GM23338 (cell line): ENCODE results near the gene PRM1. TPM values are rescaled to one million over a fixed set of nuclear protein-coding genes. Genes with fewer than 3 reads are reported as not detected.

Experiments
- ATAC-seq: fragments of 200-7000 bp; cut with Tn5 transposase; 3 replicates; pipeline ENCODE4 v1.9.1; 2020
- DNase-seq: peaks from one replicate; pipeline ENCODE4 v3.0.0-alpha.2; 2015; ENCODE audit warnings: low spot score
- H2AFZ ChIP-seq: fragments of 200-600 bp; sonication (generic); 2 replicates; pipeline ENCODE4 v1.8.0; 2016; ENCODE audit warnings: antibody characterized with exemption, mild to moderate bottlenecking, moderate library complexity
- H3F3A ChIP-seq: fragments of 200-600 bp; sonication (generic); replicated peaks from 2 replicates; pipeline ENCODE4 v1.8.0; 2017; ENCODE audit warnings: antibody characterized with exemption, mixed run types, low read depth
- H3K27ac ChIP-seq: fragments of 200-600 bp; sonication (generic); 2 replicates; pipeline ENCODE4 v1.6.1; 2016; ENCODE audit warnings: low read depth
- H3K27me3 ChIP-seq: fragments of 200-600 bp; sonication (generic); 2 replicates; pipeline ENCODE4 v1.8.0; 2016; ENCODE audit warnings: mild to moderate bottlenecking, mixed run types, moderate library complexity; ENCODE audit not compliant: insufficient read depth
- H3K36me3 ChIP-seq: fragments of 200-600 bp; sonication (generic); 2 replicates; pipeline ENCODE4 v1.8.0; 2016; ENCODE audit warnings: mild to moderate bottlenecking; ENCODE audit not compliant: insufficient read depth
- H3K4me1 ChIP-seq: fragments of 200-600 bp; sonication (generic); 2 replicates; pipeline ENCODE4 v1.8.0; 2016; ENCODE audit warnings: mild to moderate bottlenecking, moderate library complexity; ENCODE audit not compliant: insufficient read depth
- H3K4me2 ChIP-seq: fragments of 200-600 bp; sonication (generic); 2 replicates; pipeline ENCODE4 v1.7.1; 2017; ENCODE audit warnings: mixed run types
- H3K4me3 ChIP-seq: fragments of 200-600 bp; sonication (generic); 2 replicates; pipeline ENCODE4 v1.6.1; 2016; ENCODE audit warnings: mixed run types
- H3K79me2 ChIP-seq: fragments of 200-600 bp; sonication (generic); replicated peaks from 2 replicates; pipeline ENCODE4 v1.8.0; 2017; ENCODE audit warnings: mild to moderate bottlenecking; ENCODE audit not compliant: insufficient read depth
- H3K9me2 ChIP-seq: fragments of 200-600 bp; sonication (generic); 2 replicates; pipeline ENCODE4 v1.8.0; 2017; ENCODE audit not compliant: insufficient read depth
- H4K20me1 ChIP-seq: fragments of 200-600 bp; sonication (generic); replicated peaks from 2 replicates; pipeline ENCODE4 v1.8.0; 2017; ENCODE audit warnings: mild to moderate bottlenecking; ENCODE audit not compliant: insufficient read depth
- H3K27ac Mint-ChIP-seq: 2 replicates; pipeline ENCODE4 v1.8.0; 2020; ENCODE audit warnings: inconsistent platforms, mild to moderate bottlenecking, moderate library complexity, mixed read lengths
- H3K27me3 Mint-ChIP-seq: 3 replicates; pipeline ENCODE4 v1.8.0; 2022; ENCODE audit warnings: low read depth, mild to moderate bottlenecking, moderate library complexity, mixed read lengths, inconsistent platforms; ENCODE audit not compliant: insufficient read depth, poor library complexity
- H3K36me3 Mint-ChIP-seq: 3 replicates; pipeline ENCODE4 v1.8.0; 2021; ENCODE audit warnings: low read depth, mild to moderate bottlenecking, inconsistent platforms, moderate library complexity, mixed read lengths
- H3K4me1 Mint-ChIP-seq: 3 replicates; pipeline ENCODE4 v1.8.0; 2020; ENCODE audit warnings: mild to moderate bottlenecking, inconsistent platforms, mixed read lengths
- H3K4me3 Mint-ChIP-seq: 3 replicates; pipeline ENCODE4 v1.8.0; 2021; ENCODE audit warnings: moderate library complexity, mild to moderate bottlenecking, inconsistent platforms, mixed read lengths
- H3K9me3 Mint-ChIP-seq: 3 replicates; pipeline ENCODE4 v1.8.0; 2020; ENCODE audit warnings: moderate library complexity, mild to moderate bottlenecking, inconsistent platforms, mixed read lengths
- CTCF ChIP-seq, 2 experiments: fragments of 200-600 bp in 1 of 2; sonication (generic) in 1 of 2; conservative IDR thresholded peaks; 2 replicates each; pipeline versions ENCODE4 v1.5.1 to v1.6.1; 2016 to 2017; ENCODE audit warnings: antibody characterized with exemption in 2 of 2, low read depth in 2 of 2, mild to moderate bottlenecking in 2 of 2, moderate library complexity in 1 of 2
- EZH2phosphoT487 ChIP-seq: fragments of 200-600 bp; sonication (generic); IDR thresholded peaks from one replicate; pipeline ENCODE4 v1.8.1; 2018; ENCODE audit warnings: antibody characterized with exemption; ENCODE audit not compliant: unreplicated experiment
- JUNB ChIP-seq: IDR thresholded peaks from one replicate; pipeline ENCODE4 v1.6.1; 2016; ENCODE audit warnings: antibody characterized with exemption; ENCODE audit not compliant: unreplicated experiment
- NANOG ChIP-seq: IDR thresholded peaks from 2 replicates; pipeline ENCODE4 v1.6.1; 2016; ENCODE audit warnings: antibody characterized with exemption, borderline replicate concordance
- POLR2AphosphoS5 ChIP-seq: IDR thresholded peaks from 2 replicates; pipeline ENCODE4 v1.6.1; 2016; ENCODE audit warnings: antibody characterized with exemption, low read depth
- REST ChIP-seq: IDR thresholded peaks from one replicate; pipeline ENCODE4 v1.6.1; 2018; ENCODE audit warnings: antibody characterized with exemption; ENCODE audit not compliant: unreplicated experiment
- STAT1 ChIP-seq: IDR thresholded peaks from one replicate; pipeline ENCODE4 v1.6.1; 2016; ENCODE audit warnings: antibody characterized with exemption; ENCODE audit not compliant: unreplicated experiment
- ZNF331 ChIP-seq: fragments of 250-450 bp; sonication (Bioruptor Pico); IDR thresholded peaks from 2 replicates; pipeline ENCODE4 v1.5.0; 2020; ENCODE audit warnings: low read depth, mild to moderate bottlenecking, moderate library complexity
- ZNF462 ChIP-seq: fragments of 250-450 bp; sonication (Bioruptor Pico); IDR thresholded peaks from 2 replicates; pipeline ENCODE4 v1.5.0; 2020; ENCODE audit warnings: mild to moderate bottlenecking, moderate library complexity
- polyA plus RNA-seq: library from polyadenylated mRNA; unstranded; fragments of >200 nt; fragmentation: Nextera tagmentation; extraction: Ambion mirVana; gene quantifications from 2 replicates; pipeline ENCODE4 v1.2.1, GENCODE V29; 2016
- total RNA-seq: library from RNA; depleted of rRNA; stranded (reverse); fragments of >200 nt; shearing (Covaris generic); gene quantifications from 2 replicates; pipeline ENCODE4 v1.2.3, GENCODE V29; 2014

Gene PRM1
- total and polyA plus RNA-seq, 2 experiments from 2014 or later, result 1.2 TPM; not detected in 1

- no peaks in the 10 kb centered on the region for H3K36me3 Mint-ChIP-seq
- peaks cover 12% of the 10 kb centered on the region for H3K27me3 Mint-ChIP-seq
- peaks cover 8% of the 10 kb centered on the region for H3K4me1 Mint-ChIP-seq
- H3K9me3 Mint-ChIP-seq, result no peaks in the 10 kb centered on the region
- H3K4me3 Mint-ChIP-seq, result no peak overlapping the region
- H3K4me1 ChIP-seq, result peaks cover 9% of the 10 kb centered on the region; the same call in 1 of the 2 replicates
- no peaks in the 10 kb centered on the region for H4K20me1 ChIP-seq
- ATAC-seq, result no peak
- no peak overlapping the region for H3K4me3 ChIP-seq
- H3K36me3 ChIP-seq, result no peaks in the 10 kb centered on the region
- TF ChIP-seq STAT1 (no peak), ZNF462 (CRISPR knock-in tag) (no peak), CTCF (conservative IDR thresholded peaks at IDR 0.05; ENCODE audit: low read depth in 2 of 2) (no peak), ZNF331 (CRISPR knock-in tag) (no peak), JUNB (no peak), REST (no peak), NANOG (no peak), POLR2AphosphoS5 (no peak), EZH2phosphoT487 (no peak)
- no peak overlapping the region for H3K4me2 ChIP-seq
- no peaks in the 10 kb centered on the region for H3K9me2 ChIP-seq
- no peak for DNase-seq
- H3K27ac Mint-ChIP-seq, result no peak overlapping the region
- no peak overlapping the region for H2AFZ ChIP-seq
- H3F3A ChIP-seq, result 0 out of 2 replicates have a peak, but pooled peaks cover 6% of the 10 kb centered on the region
- no peak overlapping the region for H3K27ac ChIP-seq
- no peaks in the 10 kb centered on the region for H3K79me2 ChIP-seq
- H3K27me3 ChIP-seq, result no peaks in the 10 kb centered on the region
These were observed 46.0 kb downstream of the PRM1 start for GRCh38 chr16:11234884-11235702.
